Measurements from ENCODE around the gene TSGA10IP.

TSGA10IP gene

GRCh38 chr11:65945430-65945911 lies at the start of gene TSGA10IP:
TSS of gene TSGA10IP (plus strand) at chr11:65945480. CDS start at chr11:65945676, 196 bp downstream.
- H3K27ac Mint-ChIP-seq = no peak within 1 kb of the TSS
- H3K4me3 Mint-ChIP-seq = no peak within 1 kb of the TSS
- peaks cover 10% of the 10 kb centered on the region for H3K27me3 Mint-ChIP-seq (ENCODE audit: low read depth)
- H3K36me3 Mint-ChIP-seq (ENCODE audit: low read depth) = no peaks in the 10 kb centered on the region
- no peaks in the 10 kb centered on the region for H3K9me3 Mint-ChIP-seq
- H3K4me1 Mint-ChIP-seq (ENCODE audit: low read depth) = no peaks in the 10 kb centered on the region

- Mint-ChIP-seq H3K36me3 (ENCODE audit: low read depth) (peaks cover 2% of the 10 kb centered on the region), H3K9me3 (no peaks in the 10 kb centered on the region), H3K4me3 (peak overlapping the region; percentile 25), H3K27me3 (ENCODE audit: low read depth) (no peaks in the 10 kb centered on the region), H3K27ac (peak overlapping the region; percentile 62), H3K4me1 (ENCODE audit: low read depth) (peaks cover 41% of the 10 kb centered on the region)
Observed at GRCh38 chr11:65895482-65895981, 49.7 kb upstream of the TSGA10IP start.

GRCh38 chr11:65896034-65896999 lies 49.0 kb upstream of the TSGA10IP start:
- peaks cover 43% of the 10 kb centered on the region for H3K4me1 Mint-ChIP-seq (ENCODE audit: low read depth)
- peaks cover 2% of the 10 kb centered on the region for H3K36me3 Mint-ChIP-seq (ENCODE audit: low read depth)
- no peaks in the 10 kb centered on the region for H3K9me3 Mint-ChIP-seq
- peak overlapping the region; percentile 62 for H3K27ac Mint-ChIP-seq
- H3K27me3 Mint-ChIP-seq (ENCODE audit: low read depth) = no peaks in the 10 kb centered on the region
- no peak overlapping the region for H3K4me3 Mint-ChIP-seq

- Mint-ChIP-seq H3K36me3 (ENCODE audit: low read depth) (peaks cover 2% of the 10 kb centered on the region), H3K4me1 (ENCODE audit: low read depth) (peaks cover 42% of the 10 kb centered on the region), H3K9me3 (no peaks in the 10 kb centered on the region), H3K27ac (peak overlapping the region; percentile 31), H3K4me3 (peak overlapping the region; percentile 28), H3K27me3 (ENCODE audit: low read depth) (peaks cover 1% of the 10 kb centered on the region)
Observed at GRCh38 chr11:65897020-65897471, 48.2 kb upstream of the TSGA10IP start.

GRCh38 chr11:65898656-65899355 lies 46.5 kb upstream of the TSGA10IP start:
- peaks cover 29% of the 10 kb centered on the region for H3K4me1 Mint-ChIP-seq (ENCODE audit: low read depth)
- H3K4me3 Mint-ChIP-seq = peak overlapping the region; percentile 70
- no peaks in the 10 kb centered on the region for H3K9me3 Mint-ChIP-seq
- peaks cover 8% of the 10 kb centered on the region for H3K27me3 Mint-ChIP-seq (ENCODE audit: low read depth)
- peak overlapping the region; percentile 84 for H3K27ac Mint-ChIP-seq
- H3K36me3 Mint-ChIP-seq (ENCODE audit: low read depth) = peaks cover 2% of the 10 kb centered on the region

- H3K27ac Mint-ChIP-seq = peak overlapping the region; percentile 55
- H3K4me3 Mint-ChIP-seq = peak overlapping the region; percentile 67
- peaks cover 2% of the 10 kb centered on the region for H3K36me3 Mint-ChIP-seq (ENCODE audit: low read depth)
- no peaks in the 10 kb centered on the region for H3K9me3 Mint-ChIP-seq
- peaks cover 23% of the 10 kb centered on the region for H3K4me1 Mint-ChIP-seq (ENCODE audit: low read depth)
- peaks cover 12% of the 10 kb centered on the region for H3K27me3 Mint-ChIP-seq (ENCODE audit: low read depth)
Observed at GRCh38 chr11:65899356-65900124, 45.7 kb upstream of the TSGA10IP start.

- Mint-ChIP-seq H3K4me3 (peak within 1 kb of the TSS; percentile 67), H3K4me1 (ENCODE audit: low read depth) (peaks cover 20% of the 10 kb centered on the region), H3K9me3 (no peaks in the 10 kb centered on the region), H3K27me3 (ENCODE audit: low read depth) (peaks cover 12% of the 10 kb centered on the region), H3K36me3 (ENCODE audit: low read depth) (peaks cover 2% of the 10 kb centered on the region), H3K27ac (peak within 1 kb of the TSS; percentile 80)
Observed at GRCh38 chr11:65900125-65900898, 45.0 kb upstream of the TSGA10IP start, which contains the start of gene FOSL1. TSS of gene FOSL1 (minus strand) at chr11:65900388. CDS start at chr11:65900339, 49 bp downstream.

- no peaks in the 10 kb centered on the region for H3K9me3 Mint-ChIP-seq
- H3K36me3 Mint-ChIP-seq (ENCODE audit: low read depth) = peaks cover 2% of the 10 kb centered on the region
- H3K4me1 Mint-ChIP-seq (ENCODE audit: low read depth) = peaks cover 16% of the 10 kb centered on the region
- H3K27ac Mint-ChIP-seq = peak overlapping the region; percentile 80
- H3K4me3 Mint-ChIP-seq = no peak overlapping the region
- H3K27me3 Mint-ChIP-seq (ENCODE audit: low read depth) = peaks cover 12% of the 10 kb centered on the region
Observed at GRCh38 chr11:65900899-65901180, 44.4 kb upstream of the TSGA10IP start.

- H3K27ac Mint-ChIP-seq = no peak overlapping the region
- peaks cover 18% of the 10 kb centered on the region for H3K27me3 Mint-ChIP-seq (ENCODE audit: low read depth)
- peaks cover 10% of the 10 kb centered on the region for H3K4me1 Mint-ChIP-seq (ENCODE audit: low read depth)
- no peaks in the 10 kb centered on the region for H3K36me3 Mint-ChIP-seq (ENCODE audit: low read depth)
- H3K9me3 Mint-ChIP-seq = no peaks in the 10 kb centered on the region
- H3K4me3 Mint-ChIP-seq = no peak overlapping the region
Observed at GRCh38 chr11:65903068-65903481, 42.2 kb upstream of the TSGA10IP start.

GRCh38 chr11:65903715-65904114 lies 41.6 kb upstream of the TSGA10IP start:
- no peaks in the 10 kb centered on the region for H3K9me3 Mint-ChIP-seq
- H3K4me1 Mint-ChIP-seq (ENCODE audit: low read depth) = peaks cover 8% of the 10 kb centered on the region
- H3K27ac Mint-ChIP-seq = no peak overlapping the region
- no peaks in the 10 kb centered on the region for H3K36me3 Mint-ChIP-seq (ENCODE audit: low read depth)
- no peak overlapping the region for H3K4me3 Mint-ChIP-seq
- H3K27me3 Mint-ChIP-seq (ENCODE audit: low read depth) = peaks cover 18% of the 10 kb centered on the region

- Mint-ChIP-seq H3K27me3 (ENCODE audit: low read depth) (peaks cover 18% of the 10 kb centered on the region), H3K9me3 (no peaks in the 10 kb centered on the region), H3K4me3 (no peak overlapping the region), H3K27ac (no peak overlapping the region), H3K36me3 (ENCODE audit: low read depth) (no peaks in the 10 kb centered on the region), H3K4me1 (ENCODE audit: low read depth) (peaks cover 12% of the 10 kb centered on the region)
Observed at GRCh38 chr11:65906602-65907001, 38.7 kb upstream of the TSGA10IP start.

- H3K27me3 Mint-ChIP-seq (ENCODE audit: low read depth) = peaks cover 13% of the 10 kb centered on the region
- no peak overlapping the region for H3K4me3 Mint-ChIP-seq
- H3K27ac Mint-ChIP-seq = no peak overlapping the region
- no peaks in the 10 kb centered on the region for H3K36me3 Mint-ChIP-seq (ENCODE audit: low read depth)
- H3K9me3 Mint-ChIP-seq = no peaks in the 10 kb centered on the region
- H3K4me1 Mint-ChIP-seq (ENCODE audit: low read depth) = peaks cover 9% of the 10 kb centered on the region
Observed at GRCh38 chr11:65907878-65908277, 37.4 kb upstream of the TSGA10IP start.

All from T-helper 1 cell treated with Interleukin-12 subunit alpha and Interleukin-12 subunit beta and Interleukin-4 antibody, amounts not matched to agents 30 μg/mL and 1 μg/mL, for 36 hours (primary cell).